GM18511 (cell line): Measurements from ENCODE around the gene KLHDC4.

Experiments used
- ATAC-seq: cut with Tn5 transposase; IDR thresholded peaks from one replicate; pipeline ENCODE4 v1.9.1; 2021; ENCODE audit warnings: mild to moderate bottlenecking, moderate library complexity; ENCODE audit not compliant: unreplicated experiment

KLHDC4 gene

GRCh38 chr16:87666919-87667318 is 98.9 kb downstream of the KLHDC4 start:
- ATAC-seq: no peak

GRCh38 chr16:87665193-87665592 is 100.6 kb downstream of the KLHDC4 start:
- ATAC-seq: no peak

GRCh38 chr16:87664792-87665191 is 101.0 kb downstream of the KLHDC4 start:
- no peak for ATAC-seq

GRCh38 chr16:87662254-87663204 is 103.3 kb downstream of the KLHDC4 start:
- no peak for ATAC-seq

- ATAC-seq: no peak
Measured at GRCh38 chr16:87661561-87661960, 104.2 kb downstream of the KLHDC4 start.

- no peak for ATAC-seq
Measured at GRCh38 chr16:87658564-87659225, 107.1 kb downstream of the KLHDC4 start.
